K562 (cell line): ENCODE results near the gene FAM240A. TPM values are rescaled to one million over a fixed set of nuclear protein-coding genes. Genes with fewer than 3 reads are reported as not detected.

Source experiments
- ATAC-seq: fragments of 200-7000 bp; cut with Tn5 transposase; 3 replicates; pipeline ENCODE4 v1.9.1; 2020; ENCODE audit warnings: moderate library complexity
- BruUV-seq: library from RNA; stranded (reverse); fragments of 400-500 nt; replicated peaks from 2 replicates; lab custom pipeline; 2021; lab: Mats Ljungman, UMichigan
- CTCF ChIA-PET: fragments of 300-600 bp; formaldehyde crosslinking; extraction: SDS; loops from one replicate; lab custom pipeline; 2021; ENCODE audit warnings: low intra/inter-chr PET ratio; lab: Yijun Ruan, JAX
- POLR2A ChIA-PET: fragments of 300-600, 350-650 bp; sonication (Branson Sonifier 250); formaldehyde crosslinking; extraction: SDS; loops from one replicate; lab custom pipeline; 2021; ENCODE audit warnings: antibody characterized with exemption, inconsistent platforms; lab: Yijun Ruan, JAX
- DNase-seq, 4 experiments: peaks; one replicate each; pipeline versions ENCODE4 v3.0.0 to v3.0.0-alpha.2; 2011 to 2018; ENCODE audit warnings: low spot score in 3 of 4, mixed read lengths in 3 of 4; ENCODE audit errors: extremely low read depth in 1 of 4
- FAIRE-seq: peaks from 2 replicates; lab custom pipeline; 2011; peaks lifted over from hg19 to GRCh38; lab: Jason Lieb, UNC
- H2AFZ ChIP-seq: 2 replicates; pipeline ENCODE4 v1.6.0; 2011; ENCODE audit warnings: low read depth, low read length, control low read depth, inconsistent platforms
- H3K27ac ChIP-seq: fragments of 200-600 bp; 3 replicates; pipeline ENCODE4 v1.8.0; 2011; ENCODE audit warnings: low read depth, mild to moderate bottlenecking, control low read depth, inconsistent platforms, low read length, moderate library complexity, mixed read lengths; ENCODE audit errors: extremely low read depth
- H3K27me3 ChIP-seq, 2 experiments: fragments of 300-600 bp in 1 of 2; 2 replicates in 1 of 2; 3 replicates in 1 of 2; pipeline versions ENCODE4 v1.6.0 to v1.8.0; 2011; ENCODE audit warnings: inconsistent platforms in 2 of 2, low read length in 2 of 2, mild to moderate bottlenecking in 1 of 2, mixed read lengths in 1 of 2, moderate library complexity in 1 of 2; ENCODE audit not compliant: control insufficient read depth in 2 of 2, insufficient read depth in 2 of 2
- H3K36me3 ChIP-seq: fragments of 300-600 bp; 3 replicates; pipeline ENCODE4 v1.8.0; 2011; ENCODE audit warnings: mild to moderate bottlenecking, low read length, inconsistent platforms; ENCODE audit not compliant: control insufficient read depth, insufficient read depth
- H3K4me1 ChIP-seq, 2 experiments: fragments of 200-600 bp in 1 of 2; replicated peaks in 1 of 2; 2 replicates in 1 of 2; 3 replicates in 1 of 2; pipeline versions ENCODE4 v1.5.1 to v1.8.0; 2011; ENCODE audit warnings: inconsistent platforms in 2 of 2, low read length in 2 of 2, mild to moderate bottlenecking in 1 of 2, mixed read lengths in 1 of 2, moderate library complexity in 1 of 2; ENCODE audit not compliant: control insufficient read depth in 2 of 2, insufficient read depth in 2 of 2
- H3K4me2 ChIP-seq: 2 replicates; pipeline ENCODE4 v1.6.1; 2011; ENCODE audit warnings: low read length, control low read depth, inconsistent platforms, mixed read lengths; ENCODE audit not compliant: insufficient read depth
- H3K4me3 ChIP-seq: fragments of 200-600 bp; sonication (generic), shearing (Covaris generic); 2 replicates; pipeline ENCODE4 v1.5.1; 2016; ENCODE audit warnings: control low read depth, inconsistent platforms
- H3K79me2 ChIP-seq: fragments of 200-600 bp; 3 replicates; pipeline ENCODE4 v1.8.0; 2011; ENCODE audit warnings: low read length, inconsistent platforms; ENCODE audit not compliant: control insufficient read depth, insufficient read depth
- H3K9ac ChIP-seq, 2 experiments: 2 replicates each; pipeline versions ENCODE4 v1.6.0 to v1.6.1; 2011; ENCODE audit warnings: low read depth in 2 of 2, low read length in 2 of 2, control low read depth in 1 of 2, inconsistent platforms in 1 of 2, mild to moderate bottlenecking in 1 of 2, mixed read lengths in 1 of 2; ENCODE audit not compliant: insufficient read depth in 1 of 2
- H3K9me1 ChIP-seq: one replicate; pipeline ENCODE4 v1.6.0; 2011; ENCODE audit warnings: inconsistent platforms, mild to moderate bottlenecking, low read length, moderate library complexity; ENCODE audit not compliant: control insufficient read depth, insufficient read depth
- H3K9me3 ChIP-seq: replicated peaks from 2 replicates; pipeline ENCODE4 v1.5.1; 2011; ENCODE audit warnings: low read depth, low read length, inconsistent platforms; ENCODE audit not compliant: control insufficient read depth, insufficient read depth
- H4K20me1 ChIP-seq: replicated peaks from 2 replicates; pipeline ENCODE4 v1.6.1; 2011; ENCODE audit warnings: low read length, inconsistent platforms, mixed read lengths; ENCODE audit not compliant: control insufficient read depth, insufficient read depth
- ARID4B ChIP-seq: sonication (generic); formaldehyde crosslinking; IDR thresholded peaks from 2 replicates; pipeline ENCODE4 v1.8.0; 2022; ENCODE audit warnings: mild to moderate bottlenecking, missing genetic modification reagents
- EP400 ChIP-seq: fragments of 450-650 bp; IDR thresholded peaks from 2 replicates; pipeline ENCODE4 v1.6.1; 2017; ENCODE audit warnings: antibody characterized with exemption, mild to moderate bottlenecking, moderate library complexity
- GATA2 ChIP-seq: sonication (generic); formaldehyde crosslinking; IDR thresholded peaks from 2 replicates; pipeline ENCODE4 v1.4.0; 2020; ENCODE audit warnings: mild to moderate bottlenecking, missing genetic modification reagents
- MCM3 ChIP-seq: fragments of 450-650 bp; IDR thresholded peaks from 2 replicates; pipeline ENCODE4 v1.6.1; 2016
- NONO ChIP-seq, 2 experiments: fragments of 200-400 bp in 1 of 2; fragments of 450-650 bp in 1 of 2; formaldehyde crosslinking in 1 of 2; IDR thresholded peaks; 2 replicates each; pipeline ENCODE4 v1.6.1; 2017; ENCODE audit warnings: low read depth in 2 of 2, mild to moderate bottlenecking in 2 of 2, moderate library complexity in 2 of 2, low read length in 1 of 2
- RBBP5 ChIP-seq: fragments of 200-600 bp; sonication (generic); IDR thresholded peaks from 2 replicates; pipeline ENCODE4 v1.6.1; 2012; ENCODE audit warnings: borderline replicate concordance, mild to moderate bottlenecking, low read length, control low read depth, inconsistent platforms; ENCODE audit not compliant: insufficient read depth, poor library complexity, severe bottlenecking
- RBM15 ChIP-seq: fragments of 200-400 bp; formaldehyde crosslinking; IDR thresholded peaks from 2 replicates; pipeline ENCODE4 v1.6.1; 2018; ENCODE audit warnings: mild to moderate bottlenecking, low read length, moderate library complexity; ENCODE audit not compliant: insufficient read depth
- RFX7 ChIP-seq: fragments of 250-450 bp; sonication (Bioruptor Pico); IDR thresholded peaks from 2 replicates; pipeline ENCODE4 v1.5.1; 2021; ENCODE audit warnings: mild to moderate bottlenecking
- SMARCE1 ChIP-seq: fragments of 450-650 bp; IDR thresholded peaks from 2 replicates; pipeline ENCODE4 v1.7.1; 2016; ENCODE audit warnings: mild to moderate bottlenecking
- ZNF707 ChIP-seq: fragments of 250-450 bp; sonication (Bioruptor Pico); conservative IDR thresholded peaks from 2 replicates; pipeline ENCODE4 v1.8.0; 2022; ENCODE audit warnings: inconsistent platforms, mild to moderate bottlenecking, moderate library complexity
- ZNF778 ChIP-seq: fragments of 450-650 bp; formaldehyde crosslinking; IDR thresholded peaks from 2 replicates; pipeline ENCODE4 v1.4.0; 2020; ENCODE audit warnings: mild to moderate bottlenecking, moderate library complexity
- ZNF785 ChIP-seq: fragments of 250-450 bp; sonication (Bioruptor Pico); IDR thresholded peaks from 2 replicates; pipeline ENCODE4 v1.4.0; 2020; ENCODE audit warnings: mild to moderate bottlenecking
- WGBS: fragments of 100-300 bp; shearing (Covaris generic); methylation state at CpG from one replicate; pipeline ENCODE4 v1.1.6; 2016; ENCODE audit warnings: low coverage, mixed read lengths; ENCODE audit not compliant: insufficient coverage; ENCODE audit errors: missing lambda C conversion rate; 5-methylcytosine and 5-hydroxymethylcytosine counted together
- in situ Hi-C: fragments of 300-500 bp; cut with MboI; formaldehyde crosslinking; loops from 4 replicates; pipeline ENCODE4 v1.15.0; 2018; ENCODE audit warnings: inconsistent platforms, mixed read lengths
- intact Hi-C: fragments of 100-400 bp; cut with micrococcal nuclease; formaldehyde crosslinking; loops from 2 replicates; pipeline ENCODE4 v1.14.2; 2022
- polyA plus RNA-seq, 8 experiments: library from polyadenylated mRNA; depleted of rRNA in 4 of 8; stranded (reverse) in 5 of 8; unstranded in 3 of 8; fragments of >200 nt; fragmentation: Nextera tagmentation in 2 of 8; fragmentation: Illumina TruSeq in 1 of 8; extraction: Ambion mirVana in 2 of 8; extraction: Trizol in 1 of 8; gene quantifications; 2 replicates each; pipeline versions ENCODE4 v1.2.1 to v1.2.3, GENCODE V29; 2011 to 2014; ENCODE audit warnings: inconsistent platforms in 1 of 8, missing spikeins in 1 of 8
- total RNA-seq, 7 experiments: library from RNA; depleted of rRNA in 6 of 7; stranded (reverse); fragments of >200 nt in 6 of 7; fragmentation: Illumina TruSeq in 2 of 7; extraction: Trizol in 2 of 7; gene quantifications; 2 replicates each; pipeline versions ENCODE4 v1.2.1 to v1.2.3, GENCODE V29; 2011 to 2021; ENCODE audit warnings: low replicate concordance in 1 of 7

The FAM240A gene
- total and polyA plus RNA-seq, 9 of the 15 experiments (the other 6 are each of a cell fraction or from before 2014, with no cell fraction given): not detected

GRCh38 chr3:46613313-46614005 lies 1.1 kb downstream of the FAM240A start:
- POLR2A ChIA-PET: interaction anchor here (1.6 kb wide), 1 partner anchor 14 kb away, joined by 5 read pairs; no protein-coding TSS in a partner anchor
- no peak for TF ChIP-seq RBM15
- no peak for TF ChIP-seq EP400
- TF ChIP-seq GATA2 (CRISPR knock-in tag): no peak
- TF ChIP-seq MCM3: no peak
- TF ChIP-seq ZNF778 (CRISPR knock-in tag): no peak
- no peak for TF ChIP-seq ZNF707 (CRISPR knock-in tag)
- no peak for TF ChIP-seq NONO (IDR thresholded peaks at IDR 0.05; ENCODE audit: low read depth in 2 of 2, low read length in 1 of 2)
- TF ChIP-seq ARID4B (CRISPR knock-in tag): no peak
- TF ChIP-seq RFX7 (CRISPR knock-in tag): no peak
- no peak for TF ChIP-seq RBBP5
- TF ChIP-seq SMARCE1: no peak
- no peak for TF ChIP-seq ZNF785 (CRISPR knock-in tag)
- TF ChIP-seq, all 486 proteins: peak for 0
- CTCF ChIA-PET: no interaction called here
- H4K20me1 ChIP-seq: no peaks in the 10 kb centered on the region
- no peaks in the 10 kb centered on the region for H3K9me3 ChIP-seq
- 2% methylated on average over 10 of the region's 10 CpGs for WGBS
- H3K27me3 ChIP-seq: peaks cover 46 to 61% of the 10 kb centered on the region in 2 experiments
- ATAC-seq: no peak
- H3K27ac ChIP-seq: no peak overlapping the region
- no peaks in the 10 kb centered on the region for H3K79me2 ChIP-seq
- H3K36me3 ChIP-seq: no peaks in the 10 kb centered on the region
- H3K4me1 ChIP-seq: no peaks in the 10 kb centered on the region
- in situ Hi-C loops: no loop called here
- no peak overlapping the region for H3K9ac ChIP-seq
- H3K9me1 ChIP-seq: no peaks in the 10 kb centered on the region
- H3K4me2 ChIP-seq: no peak overlapping the region
- intact Hi-C loops: no loop called here
- no peak for DNase-seq
- H2AFZ ChIP-seq: no peak overlapping the region
- H3K4me3 ChIP-seq: no peak overlapping the region
- BruUV-seq: no TSS peak
- FAIRE-seq: no peak
